Karpas-422 (cell line): Measurements from ENCODE around the gene ITPR1. TPM values are rescaled to one million over a fixed set of nuclear protein-coding genes. Genes with fewer than 3 reads are reported as not detected.

Experiments
- DNase-seq: peaks from one replicate; pipeline ENCODE4 v3.0.0-alpha.2; 2015
- H2AFZ ChIP-seq: fragments of 200-600 bp; sonication (generic); 2 replicates; pipeline ENCODE4 v1.6.1; 2014; ENCODE audit warnings: antibody characterized with exemption, low read length, mixed read lengths
- H3K27ac ChIP-seq: fragments of 200-600 bp; sonication (generic); 2 replicates; pipeline ENCODE4 v1.5.1; 2014; ENCODE audit warnings: mild to moderate bottlenecking, low read length, moderate library complexity
- H3K27me3 ChIP-seq: fragments of 200-600 bp; sonication (generic); 2 replicates; pipeline ENCODE4 v1.6.1; 2014; ENCODE audit warnings: low read length, mixed read lengths
- H3K36me3 ChIP-seq: fragments of 200-600 bp; sonication (generic); 2 replicates; pipeline ENCODE4 v1.6.1; 2014; ENCODE audit warnings: low read length, mixed read lengths; ENCODE audit not compliant: insufficient read depth
- H3K4me1 ChIP-seq: fragments of 200-600 bp; sonication (generic); 2 replicates; pipeline ENCODE4 v1.6.1; 2014; ENCODE audit warnings: mild to moderate bottlenecking, low read length, mixed read lengths
- H3K4me2 ChIP-seq: fragments of 200-600 bp; sonication (generic); 2 replicates; pipeline ENCODE4 v1.6.1; 2014; ENCODE audit warnings: low read length, low read depth, mild to moderate bottlenecking; ENCODE audit not compliant: poor library complexity, severe bottlenecking
- H3K4me3 ChIP-seq: fragments of 200-600 bp; sonication (generic); 2 replicates; pipeline ENCODE4 v1.5.1; 2014; ENCODE audit warnings: mild to moderate bottlenecking, antibody characterized with exemption, low read length, mixed read lengths
- H3K79me2 ChIP-seq: fragments of 200-600 bp; sonication (generic); 2 replicates; pipeline ENCODE4 v1.6.1; 2014; ENCODE audit warnings: mild to moderate bottlenecking, low read length, mixed read lengths
- H3K9ac ChIP-seq: fragments of 200-600 bp; sonication (generic); 2 replicates; pipeline ENCODE4 v1.6.0; 2014; ENCODE audit warnings: low read length
- H3K9me2 ChIP-seq: fragments of 200-600 bp; sonication (generic), shearing (Covaris generic); replicated peaks from 2 replicates; pipeline ENCODE4 v1.6.0; 2014; ENCODE audit warnings: mild to moderate bottlenecking, low read length, moderate library complexity; ENCODE audit not compliant: insufficient read depth
- H3K9me3 ChIP-seq: fragments of 300-700, 200-600 bp; sonication (generic); 2 replicates; pipeline ENCODE4 v1.6.1; 2014; ENCODE audit warnings: low read length, mixed read lengths
- H4K20me1 ChIP-seq: fragments of 200-600 bp; sonication (generic); 2 replicates; pipeline ENCODE4 v1.6.1; 2014; ENCODE audit warnings: mild to moderate bottlenecking, antibody characterized with exemption, low read length, low read depth; ENCODE audit not compliant: insufficient read depth
- total RNA-seq: library from RNA; depleted of rRNA; stranded (reverse); fragments of >200 nt; shearing (Covaris generic); gene quantifications from 2 replicates; pipeline ENCODE4 v1.2.3, GENCODE V29; 2014; ENCODE audit warnings: low replicate concordance

ITPR1 gene
- total RNA-seq, 1 experiment from 2014 or later = 18.2 TPM

DNA sequence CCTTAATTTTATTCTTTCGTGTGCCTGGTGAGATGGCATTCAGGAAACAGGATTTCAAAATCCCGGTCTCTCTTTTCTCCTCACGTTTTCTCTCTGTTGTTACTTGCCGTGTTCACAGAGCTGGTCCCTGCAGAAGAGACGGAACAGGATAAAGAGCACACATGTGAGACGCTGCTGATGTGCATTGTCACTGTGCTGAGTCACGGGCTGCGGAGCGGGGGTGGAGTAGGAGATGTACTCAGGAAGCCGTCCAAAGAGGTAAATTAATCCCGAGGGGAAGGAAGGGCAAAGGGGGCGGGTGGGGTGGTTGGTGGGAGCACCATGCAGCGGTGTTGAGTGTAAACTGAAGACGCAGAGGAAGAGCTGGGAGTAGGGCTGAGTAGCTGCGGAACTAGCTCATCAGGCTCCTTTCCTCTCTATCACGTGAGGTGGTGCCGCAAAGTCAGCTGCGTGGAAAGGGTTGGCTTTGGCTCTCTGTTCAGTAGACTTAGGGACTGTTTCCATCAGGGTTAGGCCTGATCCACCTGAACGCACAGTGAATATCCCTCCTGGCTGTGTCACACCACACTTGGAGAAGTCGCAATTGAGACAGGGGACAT, 321.3 kb downstream of the ITPR1 start:
- Histone ChIP-seq H3K27ac (no peak overlapping the region), H3K9me2 (no peaks in the 10 kb centered on the region), H4K20me1 (no peaks in the 10 kb centered on the region), H3K4me2 (no peak overlapping the region), H3K27me3 (no peaks in the 10 kb centered on the region), H3K9me3 (no peaks in the 10 kb centered on the region), H3K79me2 (no peaks in the 10 kb centered on the region), H3K4me1 (no peaks in the 10 kb centered on the region), H3K4me3 (no peak overlapping the region), H3K36me3 (no peaks in the 10 kb centered on the region), H2AFZ (no peak overlapping the region), H3K9ac (no peak overlapping the region)
- DNase-seq = no peak

DNA sequence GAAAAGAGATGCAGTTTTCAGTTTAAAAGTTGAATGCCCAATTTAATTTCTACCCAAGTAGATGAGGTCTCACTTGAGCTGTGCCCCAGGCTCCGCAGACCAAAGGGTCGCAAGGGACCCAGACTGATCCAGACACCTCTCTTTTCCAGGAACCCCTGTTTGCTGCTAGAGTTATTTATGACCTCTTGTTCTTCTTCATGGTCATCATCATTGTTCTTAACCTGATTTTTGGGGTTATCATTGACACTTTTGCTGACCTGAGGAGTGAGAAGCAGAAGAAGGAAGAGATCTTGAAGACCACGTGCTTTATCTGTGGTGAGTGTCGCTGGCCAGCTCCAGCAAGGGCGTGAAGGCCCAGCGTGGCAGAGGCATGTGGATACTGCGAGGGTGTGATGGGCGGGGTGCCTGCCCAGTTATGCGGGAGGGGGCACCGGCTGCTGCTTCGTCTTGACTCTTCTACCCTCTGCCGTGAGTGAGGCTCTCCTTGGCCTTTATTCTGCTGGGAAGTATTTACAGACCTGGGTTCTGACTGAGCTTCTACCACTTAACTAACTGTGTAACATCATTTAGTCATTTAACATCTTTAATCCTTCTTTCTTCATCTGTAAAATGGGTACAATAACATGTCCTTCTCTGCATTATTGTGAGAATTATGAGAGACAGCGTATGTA, 321.9 kb downstream of the ITPR1 start:
- H3K27me3 ChIP-seq = no peaks in the 10 kb centered on the region
- H3K36me3 ChIP-seq = no peaks in the 10 kb centered on the region
- no peak overlapping the region for H3K27ac ChIP-seq
- no peak for DNase-seq
- H3K4me2 ChIP-seq = no peak overlapping the region
- no peaks in the 10 kb centered on the region for H3K4me1 ChIP-seq
- no peak overlapping the region for H3K9ac ChIP-seq
- no peaks in the 10 kb centered on the region for H3K79me2 ChIP-seq
- H4K20me1 ChIP-seq = no peaks in the 10 kb centered on the region
- H3K9me3 ChIP-seq = no peaks in the 10 kb centered on the region
- no peaks in the 10 kb centered on the region for H3K9me2 ChIP-seq
- no peak overlapping the region for H2AFZ ChIP-seq
- H3K4me3 ChIP-seq = no peak overlapping the region

- no peaks in the 10 kb centered on the region for H3K79me2 ChIP-seq
- H4K20me1 ChIP-seq = no peaks in the 10 kb centered on the region
- no peak overlapping the region for H3K4me2 ChIP-seq
- H3K36me3 ChIP-seq = no peaks in the 10 kb centered on the region
- H3K4me1 ChIP-seq = no peaks in the 10 kb centered on the region
- no peak overlapping the region for H2AFZ ChIP-seq
- H3K9ac ChIP-seq = no peak overlapping the region
- H3K27me3 ChIP-seq = no peaks in the 10 kb centered on the region
- DNase-seq = no peak
- no peak overlapping the region for H3K4me3 ChIP-seq
- no peaks in the 10 kb centered on the region for H3K9me2 ChIP-seq
- no peaks in the 10 kb centered on the region for H3K9me3 ChIP-seq
- no peak overlapping the region for H3K27ac ChIP-seq
Measured at GRCh38 chr3:4816306-4816705, 323.2 kb downstream of the ITPR1 start.

DNA sequence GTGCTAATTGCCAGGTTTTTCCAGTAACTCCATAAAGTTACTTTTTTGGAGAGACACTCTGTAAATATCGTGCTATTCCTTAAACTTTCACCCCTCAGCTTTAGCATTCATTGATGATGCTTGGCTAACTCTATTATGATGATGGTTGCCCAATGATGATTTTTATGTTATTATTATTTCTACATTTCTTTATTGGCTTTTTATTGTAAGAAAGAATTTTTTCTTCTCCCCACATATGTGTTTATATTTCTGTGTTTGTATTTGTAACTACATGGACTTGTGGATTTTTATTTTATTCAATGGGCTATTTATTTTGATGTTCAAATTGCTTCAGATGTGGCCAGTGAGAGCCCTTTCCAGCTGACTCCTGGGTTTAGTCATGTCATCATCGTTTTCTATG, 323.6 kb downstream of the ITPR1 start:
- Histone ChIP-seq H3K9ac (no peak overlapping the region), H3K9me2 (no peaks in the 10 kb centered on the region), H4K20me1 (no peaks in the 10 kb centered on the region), H3K4me2 (no peak overlapping the region), H3K4me1 (no peaks in the 10 kb centered on the region), H2AFZ (no peak overlapping the region), H3K27ac (no peak overlapping the region), H3K36me3 (no peaks in the 10 kb centered on the region), H3K79me2 (no peaks in the 10 kb centered on the region), H3K9me3 (no peaks in the 10 kb centered on the region), H3K4me3 (no peak overlapping the region), H3K27me3 (no peaks in the 10 kb centered on the region)
- no peak for DNase-seq

DNA sequence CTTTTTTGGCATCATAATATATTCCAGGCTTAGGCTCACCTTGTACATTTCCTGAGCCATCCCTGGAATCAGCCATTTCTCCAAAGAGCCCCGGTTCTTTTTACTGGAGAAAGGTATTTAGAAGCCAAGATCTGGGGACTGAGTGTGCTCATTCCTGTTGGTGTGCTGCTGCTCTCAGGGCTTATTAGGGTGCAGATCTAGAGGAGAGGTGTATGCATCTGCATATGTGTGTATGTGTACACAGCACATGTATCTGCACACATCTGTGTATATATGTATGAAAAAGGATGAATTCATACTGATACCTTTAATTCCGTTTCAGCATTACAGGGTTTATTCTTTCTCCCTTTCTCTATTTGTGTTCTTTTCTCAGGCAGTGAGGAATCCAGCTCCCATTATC, 324.0 kb downstream of the ITPR1 start:
- no peaks in the 10 kb centered on the region for H4K20me1 ChIP-seq
- no peak for DNase-seq
- no peak overlapping the region for H3K4me2 ChIP-seq
- H2AFZ ChIP-seq = no peak overlapping the region
- no peak overlapping the region for H3K4me3 ChIP-seq
- no peaks in the 10 kb centered on the region for H3K79me2 ChIP-seq
- no peaks in the 10 kb centered on the region for H3K4me1 ChIP-seq
- H3K9me2 ChIP-seq = no peaks in the 10 kb centered on the region
- no peaks in the 10 kb centered on the region for H3K27me3 ChIP-seq
- H3K36me3 ChIP-seq = no peaks in the 10 kb centered on the region
- H3K9ac ChIP-seq = no peak overlapping the region
- H3K9me3 ChIP-seq = no peaks in the 10 kb centered on the region
- no peak overlapping the region for H3K27ac ChIP-seq

DNA sequence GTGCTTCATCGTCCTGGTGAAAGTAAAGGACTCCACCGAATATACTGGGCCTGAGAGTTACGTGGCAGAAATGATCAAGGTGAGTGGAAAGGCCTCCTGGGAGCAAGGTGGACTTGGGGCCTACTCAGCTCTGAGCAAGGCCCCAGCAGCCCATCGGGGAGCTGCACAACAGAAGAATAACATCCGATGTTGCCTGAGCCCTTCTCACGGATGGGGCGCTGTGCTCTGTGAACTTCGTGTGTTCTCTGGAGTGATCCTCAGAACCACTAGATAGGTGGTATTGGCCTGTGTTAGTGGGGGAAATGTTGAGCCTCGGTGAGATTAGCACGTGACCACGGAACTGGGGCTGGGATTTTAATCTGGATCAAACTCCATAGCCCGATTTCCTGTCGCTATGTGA, 325.0 kb downstream of the ITPR1 start:
- Histone ChIP-seq H3K27me3 (no peaks in the 10 kb centered on the region), H3K4me3 (no peak overlapping the region), H3K36me3 (no peaks in the 10 kb centered on the region), H3K4me1 (no peaks in the 10 kb centered on the region), H3K9me3 (no peaks in the 10 kb centered on the region), H3K4me2 (no peak overlapping the region), H3K9me2 (no peaks in the 10 kb centered on the region), H4K20me1 (no peaks in the 10 kb centered on the region), H3K9ac (no peak overlapping the region), H2AFZ (no peak overlapping the region), H3K27ac (no peak overlapping the region), H3K79me2 (no peaks in the 10 kb centered on the region)
- DNase-seq = no peak

GRCh38 chr3:4818986-4819693, 326.0 kb downstream of the ITPR1 start:
- Histone ChIP-seq H3K4me2 (no peak overlapping the region), H3K4me3 (no peak overlapping the region)

DNA sequence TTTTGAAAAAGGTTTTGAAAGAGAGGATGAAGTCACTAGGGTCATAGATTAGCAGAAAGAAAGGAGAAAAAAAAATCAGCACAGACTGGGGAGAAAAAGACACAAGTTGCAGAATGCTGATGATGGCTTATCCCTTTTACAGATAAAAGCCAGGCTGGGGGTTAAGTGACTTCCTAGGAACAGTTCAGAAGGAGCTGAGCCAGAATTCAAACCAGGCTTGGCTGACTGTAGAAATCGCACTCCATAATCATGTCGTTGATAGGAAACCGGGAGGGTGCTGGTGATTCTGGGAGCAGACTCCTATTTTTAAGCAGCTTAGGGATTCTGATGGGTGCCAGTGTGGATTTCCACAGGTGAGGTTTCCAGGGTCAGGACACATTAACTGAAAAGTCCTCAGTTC, 326.6 kb downstream of the ITPR1 start:
- Histone ChIP-seq H2AFZ (no peak overlapping the region), H3K79me2 (no peaks in the 10 kb centered on the region), H3K36me3 (no peaks in the 10 kb centered on the region), H3K4me2 (no peak overlapping the region), H3K9me2 (no peaks in the 10 kb centered on the region), H3K4me1 (no peaks in the 10 kb centered on the region), H3K27ac (no peak overlapping the region), H3K4me3 (no peak overlapping the region), H3K9ac (no peak overlapping the region), H3K27me3 (no peaks in the 10 kb centered on the region), H4K20me1 (no peaks in the 10 kb centered on the region), H3K9me3 (no peaks in the 10 kb centered on the region)
- DNase-seq = no peak

More at GRCh38 chr3:4818986-4819693, 326.0 kb downstream of the ITPR1 start:
- no peaks in the 10 kb centered on the region for H3K36me3 ChIP-seq
- H3K27me3 ChIP-seq = no peaks in the 10 kb centered on the region
- DNase-seq = no peak
- no peaks in the 10 kb centered on the region for H3K79me2 ChIP-seq
- no peaks in the 10 kb centered on the region for H3K4me1 ChIP-seq
- H4K20me1 ChIP-seq = no peaks in the 10 kb centered on the region
- H2AFZ ChIP-seq = no peak overlapping the region
- no peaks in the 10 kb centered on the region for H3K9me2 ChIP-seq
- no peaks in the 10 kb centered on the region for H3K9me3 ChIP-seq
- no peak overlapping the region for H3K27ac ChIP-seq
- no peak overlapping the region for H3K9ac ChIP-seq
